GM23338 (cell line): ENCODE results near the gene NPHS1. TPM values are rescaled to one million over a fixed set of nuclear protein-coding genes. Genes with fewer than 3 reads are reported as not detected.
A peak's percentile ranks its signal among the peaks of the same experiment; 100 is the strongest.

ENCODE experiments used
- ATAC-seq: fragments of 200-7000 bp; cut with Tn5 transposase; 3 replicates; pipeline ENCODE4 v1.9.1; 2020
- DNase-seq: peaks from one replicate; pipeline ENCODE4 v3.0.0-alpha.2; 2015; ENCODE audit warnings: low spot score
- H2AFZ ChIP-seq: fragments of 200-600 bp; sonication (generic); 2 replicates; pipeline ENCODE4 v1.8.0; 2016; ENCODE audit warnings: antibody characterized with exemption, mild to moderate bottlenecking, moderate library complexity
- H3F3A ChIP-seq: fragments of 200-600 bp; sonication (generic); replicated peaks from 2 replicates; pipeline ENCODE4 v1.8.0; 2017; ENCODE audit warnings: antibody characterized with exemption, mixed run types, low read depth
- H3K27ac ChIP-seq: fragments of 200-600 bp; sonication (generic); 2 replicates; pipeline ENCODE4 v1.6.1; 2016; ENCODE audit warnings: low read depth
- H3K27me3 ChIP-seq: fragments of 200-600 bp; sonication (generic); 2 replicates; pipeline ENCODE4 v1.8.0; 2016; ENCODE audit warnings: mild to moderate bottlenecking, mixed run types, moderate library complexity; ENCODE audit not compliant: insufficient read depth
- H3K36me3 ChIP-seq: fragments of 200-600 bp; sonication (generic); 2 replicates; pipeline ENCODE4 v1.8.0; 2016; ENCODE audit warnings: mild to moderate bottlenecking; ENCODE audit not compliant: insufficient read depth
- H3K4me1 ChIP-seq: fragments of 200-600 bp; sonication (generic); 2 replicates; pipeline ENCODE4 v1.8.0; 2016; ENCODE audit warnings: mild to moderate bottlenecking, moderate library complexity; ENCODE audit not compliant: insufficient read depth
- H3K4me2 ChIP-seq: fragments of 200-600 bp; sonication (generic); 2 replicates; pipeline ENCODE4 v1.7.1; 2017; ENCODE audit warnings: mixed run types
- H3K4me3 ChIP-seq: fragments of 200-600 bp; sonication (generic); 2 replicates; pipeline ENCODE4 v1.6.1; 2016; ENCODE audit warnings: mixed run types
- H3K79me2 ChIP-seq: fragments of 200-600 bp; sonication (generic); replicated peaks from 2 replicates; pipeline ENCODE4 v1.8.0; 2017; ENCODE audit warnings: mild to moderate bottlenecking; ENCODE audit not compliant: insufficient read depth
- H3K9me2 ChIP-seq: fragments of 200-600 bp; sonication (generic); 2 replicates; pipeline ENCODE4 v1.8.0; 2017; ENCODE audit not compliant: insufficient read depth
- H4K20me1 ChIP-seq: fragments of 200-600 bp; sonication (generic); replicated peaks from 2 replicates; pipeline ENCODE4 v1.8.0; 2017; ENCODE audit warnings: mild to moderate bottlenecking; ENCODE audit not compliant: insufficient read depth
- H3K27ac Mint-ChIP-seq: 2 replicates; pipeline ENCODE4 v1.8.0; 2020; ENCODE audit warnings: inconsistent platforms, mild to moderate bottlenecking, moderate library complexity, mixed read lengths
- H3K27me3 Mint-ChIP-seq: 3 replicates; pipeline ENCODE4 v1.8.0; 2022; ENCODE audit warnings: low read depth, mild to moderate bottlenecking, moderate library complexity, mixed read lengths, inconsistent platforms; ENCODE audit not compliant: insufficient read depth, poor library complexity
- H3K36me3 Mint-ChIP-seq: 3 replicates; pipeline ENCODE4 v1.8.0; 2021; ENCODE audit warnings: low read depth, mild to moderate bottlenecking, inconsistent platforms, moderate library complexity, mixed read lengths
- H3K4me1 Mint-ChIP-seq: 3 replicates; pipeline ENCODE4 v1.8.0; 2020; ENCODE audit warnings: mild to moderate bottlenecking, inconsistent platforms, mixed read lengths
- H3K4me3 Mint-ChIP-seq: 3 replicates; pipeline ENCODE4 v1.8.0; 2021; ENCODE audit warnings: moderate library complexity, mild to moderate bottlenecking, inconsistent platforms, mixed read lengths
- H3K9me3 Mint-ChIP-seq: 3 replicates; pipeline ENCODE4 v1.8.0; 2020; ENCODE audit warnings: moderate library complexity, mild to moderate bottlenecking, inconsistent platforms, mixed read lengths
- CREB1 ChIP-seq: fragments of 250-450 bp; sonication (Bioruptor Pico); IDR thresholded peaks from 2 replicates; pipeline ENCODE4 v1.5.0; 2020; ENCODE audit warnings: low read depth, mild to moderate bottlenecking, moderate library complexity
- CTCF ChIP-seq, 2 experiments: fragments of 200-600 bp in 1 of 2; sonication (generic) in 1 of 2; conservative IDR thresholded peaks; 2 replicates each; pipeline versions ENCODE4 v1.5.1 to v1.6.1; 2016 to 2017; ENCODE audit warnings: antibody characterized with exemption in 2 of 2, low read depth in 2 of 2, mild to moderate bottlenecking in 2 of 2, moderate library complexity in 1 of 2
- EZH2 ChIP-seq: fragments of 200-600 bp; sonication (generic); IDR thresholded peaks from one replicate; pipeline ENCODE4 v1.8.0; 2017; ENCODE audit warnings: antibody characterized with exemption, mild to moderate bottlenecking, low read depth; ENCODE audit not compliant: unreplicated experiment
- EZH2phosphoT487 ChIP-seq: fragments of 200-600 bp; sonication (generic); IDR thresholded peaks from one replicate; pipeline ENCODE4 v1.8.1; 2018; ENCODE audit warnings: antibody characterized with exemption; ENCODE audit not compliant: unreplicated experiment
- JUNB ChIP-seq: IDR thresholded peaks from one replicate; pipeline ENCODE4 v1.6.1; 2016; ENCODE audit warnings: antibody characterized with exemption; ENCODE audit not compliant: unreplicated experiment
- NANOG ChIP-seq: IDR thresholded peaks from 2 replicates; pipeline ENCODE4 v1.6.1; 2016; ENCODE audit warnings: antibody characterized with exemption, borderline replicate concordance
- POLR2AphosphoS5 ChIP-seq: IDR thresholded peaks from 2 replicates; pipeline ENCODE4 v1.6.1; 2016; ENCODE audit warnings: antibody characterized with exemption, low read depth
- ZNF114 ChIP-seq: fragments of 250-450 bp; sonication (Bioruptor Pico); IDR thresholded peaks from 2 replicates; pipeline ENCODE4 v1.5.0; 2020; ENCODE audit warnings: mild to moderate bottlenecking, moderate library complexity
- ZNF462 ChIP-seq: fragments of 250-450 bp; sonication (Bioruptor Pico); IDR thresholded peaks from 2 replicates; pipeline ENCODE4 v1.5.0; 2020; ENCODE audit warnings: mild to moderate bottlenecking, moderate library complexity
- polyA plus RNA-seq: library from polyadenylated mRNA; unstranded; fragments of >200 nt; fragmentation: Nextera tagmentation; extraction: Ambion mirVana; gene quantifications from 2 replicates; pipeline ENCODE4 v1.2.1, GENCODE V29; 2016
- total RNA-seq: library from RNA; depleted of rRNA; stranded (reverse); fragments of >200 nt; shearing (Covaris generic); gene quantifications from 2 replicates; pipeline ENCODE4 v1.2.3, GENCODE V29; 2014

Gene NPHS1
- total and polyA plus RNA-seq, 2 experiments from 2014 or later: 1.0 to 1.3 TPM

DNA sequence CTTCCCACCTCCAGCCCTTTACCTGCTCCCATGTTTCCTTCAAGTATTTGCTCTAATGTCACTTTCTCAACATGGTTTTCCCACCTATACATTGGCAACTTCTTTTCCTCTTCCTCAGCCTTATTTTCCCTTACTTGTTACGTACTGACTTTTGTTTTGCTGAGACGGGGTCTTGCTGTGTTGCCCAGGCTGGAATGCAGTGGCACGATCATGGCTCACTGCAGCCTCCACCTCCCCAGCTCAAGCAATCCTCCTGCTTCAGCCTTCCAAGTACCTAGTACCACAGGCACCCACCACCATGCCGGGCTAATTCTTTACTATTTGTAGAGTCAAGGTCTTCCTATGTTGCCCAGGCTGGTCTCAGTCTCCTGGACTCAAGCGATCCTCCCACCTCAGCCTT is 44.7 kb downstream of the NPHS1 start:
- peaks cover 3% of the 10 kb centered on the region; the same call in 1 of the 3 replicates for H3K4me1 Mint-ChIP-seq
- Histone ChIP-seq H3K4me2 (no peak overlapping the region), H3K27ac (no peak overlapping the region), H3F3A (no peaks in the 10 kb centered on the region), H2AFZ (peak overlapping the region; percentile 2; the same call in 1 of the 2 replicates), H3K9me2 (no peaks in the 10 kb centered on the region), H3K79me2 (no peaks in the 10 kb centered on the region), H3K36me3 (no peaks in the 10 kb centered on the region), H4K20me1 (no peaks in the 10 kb centered on the region), H3K4me3 (no peak overlapping the region), H3K4me1 (no peaks in the 10 kb centered on the region), H3K27me3 (no peaks in the 10 kb centered on the region)
- H3K36me3 Mint-ChIP-seq: no peaks in the 10 kb centered on the region
- DNase-seq (no peak), ATAC-seq (no peak)
- no peak overlapping the region for H3K27ac Mint-ChIP-seq
- H3K27me3 Mint-ChIP-seq: peaks cover 11% of the 10 kb centered on the region
- TF ChIP-seq CTCF (conservative IDR thresholded peaks at IDR 0.05; ENCODE audit: low read depth in 2 of 2): no peak
- no peak for TF ChIP-seq EZH2phosphoT487
- no peak for TF ChIP-seq POLR2AphosphoS5
- TF ChIP-seq EZH2: no peak
- H3K9me3 Mint-ChIP-seq: no peaks in the 10 kb centered on the region
- H3K4me3 Mint-ChIP-seq: no peak overlapping the region

GRCh38 chr19:35806597-35806996 is 45.7 kb downstream of the NPHS1 start:
- no peak overlapping the region for H3K4me2 ChIP-seq
- no peaks in the 10 kb centered on the region for H3K36me3 ChIP-seq
- H4K20me1 ChIP-seq: no peaks in the 10 kb centered on the region
- no peaks in the 10 kb centered on the region for H3K27me3 ChIP-seq
- Mint-ChIP-seq H3K4me1 (peaks cover 3% of the 10 kb centered on the region; the same call in 1 of the 3 replicates), H3K27ac (no peak overlapping the region), H3K4me3 (no peak overlapping the region), H3K9me3 (no peaks in the 10 kb centered on the region), H3K36me3 (no peaks in the 10 kb centered on the region), H3K27me3 (peaks cover 11% of the 10 kb centered on the region)
- ATAC-seq: peak; percentile 62
- no peaks in the 10 kb centered on the region for H3K4me1 ChIP-seq
- no peak overlapping the region for H3K4me3 ChIP-seq
- H3K79me2 ChIP-seq: no peaks in the 10 kb centered on the region
- no peaks in the 10 kb centered on the region for H3K9me2 ChIP-seq
- H2AFZ ChIP-seq: 0 out of 2 replicates have a peak overlapping the region, but pooled peaks have one; percentile 66
- no peak overlapping the region for H3K27ac ChIP-seq
- peak; percentile 40 for DNase-seq
- H3F3A ChIP-seq: no peaks in the 10 kb centered on the region
- TF ChIP-seq CREB1 (no peak), JUNB (no peak), POLR2AphosphoS5 (no peak), NANOG (no peak), EZH2phosphoT487 (no peak), ZNF462 (CRISPR knock-in tag) (no peak), ZNF114 (CRISPR knock-in tag) (no peak), CTCF (conservative IDR thresholded peaks at IDR 0.05; ENCODE audit: low read depth in 2 of 2) (no peak)
